Measurements from ENCODE around the gene KRT75. TPM values are rescaled to one million over a fixed set of nuclear protein-coding genes. Genes with fewer than 3 reads are reported as not detected.

The KRT75 gene
- total and polyA plus RNA-seq, 2 of the 13 experiments (the other 11 are each of a cell fraction or from before 2014, with no cell fraction given): not detected

DNA sequence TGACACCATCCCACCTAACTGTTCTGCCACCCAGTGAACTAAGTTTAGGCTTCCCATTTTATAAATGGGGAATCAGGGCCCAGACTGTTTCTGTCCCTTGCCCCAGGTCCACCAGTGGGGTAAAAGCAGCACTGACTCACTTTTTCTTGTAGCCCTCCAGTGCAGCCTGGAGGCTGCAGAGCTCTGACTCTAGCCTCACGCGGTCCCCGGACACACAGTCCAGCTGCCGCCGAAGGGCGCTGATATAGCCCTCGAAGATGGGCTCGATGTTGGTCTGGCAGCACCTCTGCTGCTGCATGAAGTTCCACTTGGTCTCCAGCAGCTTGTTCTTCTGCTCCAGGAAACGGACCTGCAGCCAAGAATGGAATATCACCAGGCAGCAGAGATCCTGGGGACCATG, 30.6 kb downstream of the KRT75 start:
- ChIA-PET CTCF (ENCODE audit: low intra/inter-chr PET ratio, low total read pairs) (no interaction called here), POLR2A (no interaction called here)
- H3K36me3 ChIP-seq (replicated peaks in 1 of 2; ENCODE audit: control insufficient read depth in 1 of 2, insufficient read depth in 2 of 2, low read length in 2 of 2): no peaks in the 10 kb centered on the region
- H2AFZ ChIP-seq (ENCODE audit: low read length): no peak overlapping the region
- no peak for FAIRE-seq
- no peak overlapping the region for H3K4me2 ChIP-seq (ENCODE audit: low read depth, low read length)
- no TSS peak for BruUV-seq (replicated peaks)
- no peaks in the 10 kb centered on the region for H3K4me1 ChIP-seq (ENCODE audit: insufficient read depth, low read length)
- no peaks in the 10 kb centered on the region for H3K9me3 ChIP-seq (ENCODE audit: low read length)
- no peak for DNase-seq (ENCODE audit: low spot score)
- 65% methylated on average over 4 of the region's 9 CpGs for WGBS (ENCODE audit: low lambda C conversion rate)
- ATAC-seq: no peak
- intact Hi-C loops (cut with micrococcal nuclease; ENCODE audit: unreplicated experiment) (no loop called here), in situ Hi-C loops (cut with HindIII; ENCODE audit: extremely low pct_ligation_motif_present, low pct_unique_long_range_greater_than_20kb) (no loop called here)
- H4K20me1 ChIP-seq (ENCODE audit: insufficient read depth, low read length): 0 out of 2 replicates have a peak, but pooled peaks cover 2% of the 10 kb centered on the region
- H3K9ac ChIP-seq (ENCODE audit: insufficient read depth, low read depth, low read length): no peak overlapping the region
- H3K4me3 ChIP-seq (replicated peaks in 1 of 3; ENCODE audit: insufficient read depth in 1 of 3, low read depth in 2 of 3, low read length in 3 of 3): no peak overlapping the region
- no peaks in the 10 kb centered on the region for H3K79me2 ChIP-seq (ENCODE audit: insufficient read depth, low read length)
- H3K27me3 ChIP-seq (ENCODE audit: control insufficient read depth in 1 of 2, insufficient read depth in 2 of 2, low read length in 2 of 2): peaks cover 1 to 21% of the 10 kb centered on the region in 2 experiments; a peak in 4 of 5 replicates
- H3K27ac ChIP-seq (ENCODE audit: extremely low read length, insufficient read depth, low read length): no peak overlapping the region
- TF ChIP-seq SP4 (CRISPR knock-in tag; IDR thresholded peaks at IDR 0.05) (no peak), EEA1 (CRISPR knock-in tag; IDR thresholded peaks at IDR 0.05; ENCODE audit: borderline replicate concordance) (no peak), SIX1 (CRISPR knock-in tag; IDR thresholded peaks at IDR 0.05; ENCODE audit: borderline replicate concordance) (no peak), TARDBP (CRISPR knock-in tag; IDR thresholded peaks at IDR 0.05) (no peak), NFKBIZ (CRISPR knock-in tag; IDR thresholded peaks at IDR 0.05) (no peak), KAT2B (IDR thresholded peaks at IDR 0.05; ENCODE audit: borderline replicate concordance, low read depth, low read length) (no peak), ZNF782 (CRISPR knock-in tag; IDR thresholded peaks at IDR 0.05; ENCODE audit: borderline replicate concordance) (no peak), KLF11 (CRISPR knock-in tag; IDR thresholded peaks at IDR 0.05) (no peak), ZNF33B (CRISPR knock-in tag; IDR thresholded peaks at IDR 0.05) (no peak)
- TF ChIP-seq, protein P1, sequence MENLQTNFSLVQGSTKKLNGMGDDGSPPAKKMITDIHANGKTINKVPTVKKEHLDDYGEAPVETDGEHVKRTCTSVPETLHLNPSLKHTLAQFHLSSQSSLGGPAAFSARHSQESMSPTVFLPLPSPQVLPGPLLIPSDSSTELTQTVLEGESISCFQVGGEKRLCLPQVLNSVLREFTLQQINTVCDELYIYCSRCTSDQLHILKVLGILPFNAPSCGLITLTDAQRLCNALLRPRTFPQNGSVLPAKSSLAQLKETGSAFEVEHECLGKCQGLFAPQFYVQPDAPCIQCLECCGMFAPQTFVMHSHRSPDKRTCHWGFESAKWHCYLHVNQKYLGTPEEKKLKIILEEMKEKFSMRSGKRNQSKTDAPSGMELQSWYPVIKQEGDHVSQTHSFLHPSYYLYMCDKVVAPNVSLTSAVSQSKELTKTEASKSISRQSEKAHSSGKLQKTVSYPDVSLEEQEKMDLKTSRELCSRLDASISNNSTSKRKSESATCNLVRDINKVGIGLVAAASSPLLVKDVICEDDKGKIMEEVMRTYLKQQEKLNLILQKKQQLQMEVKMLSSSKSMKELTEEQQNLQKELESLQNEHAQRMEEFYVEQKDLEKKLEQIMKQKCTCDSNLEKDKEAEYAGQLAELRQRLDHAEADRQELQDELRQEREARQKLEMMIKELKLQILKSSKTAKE (CRISPR knock-in tag; IDR thresholded peaks at IDR 0.05; ENCODE audit: borderline replicate concordance): no peak
- TF ChIP-seq, protein P2, sequence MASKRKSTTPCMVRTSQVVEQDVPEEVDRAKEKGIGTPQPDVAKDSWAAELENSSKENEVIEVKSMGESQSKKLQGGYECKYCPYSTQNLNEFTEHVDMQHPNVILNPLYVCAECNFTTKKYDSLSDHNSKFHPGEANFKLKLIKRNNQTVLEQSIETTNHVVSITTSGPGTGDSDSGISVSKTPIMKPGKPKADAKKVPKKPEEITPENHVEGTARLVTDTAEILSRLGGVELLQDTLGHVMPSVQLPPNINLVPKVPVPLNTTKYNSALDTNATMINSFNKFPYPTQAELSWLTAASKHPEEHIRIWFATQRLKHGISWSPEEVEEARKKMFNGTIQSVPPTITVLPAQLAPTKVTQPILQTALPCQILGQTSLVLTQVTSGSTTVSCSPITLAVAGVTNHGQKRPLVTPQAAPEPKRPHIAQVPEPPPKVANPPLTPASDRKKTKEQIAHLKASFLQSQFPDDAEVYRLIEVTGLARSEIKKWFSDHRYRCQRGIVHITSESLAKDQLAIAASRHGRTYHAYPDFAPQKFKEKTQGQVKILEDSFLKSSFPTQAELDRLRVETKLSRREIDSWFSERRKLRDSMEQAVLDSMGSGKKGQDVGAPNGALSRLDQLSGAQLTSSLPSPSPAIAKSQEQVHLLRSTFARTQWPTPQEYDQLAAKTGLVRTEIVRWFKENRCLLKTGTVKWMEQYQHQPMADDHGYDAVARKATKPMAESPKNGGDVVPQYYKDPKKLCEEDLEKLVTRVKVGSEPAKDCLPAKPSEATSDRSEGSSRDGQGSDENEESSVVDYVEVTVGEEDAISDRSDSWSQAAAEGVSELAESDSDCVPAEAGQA (IDR thresholded peaks at IDR 0.05; ENCODE audit: low read depth): no peak
- TF ChIP-seq, protein P2 (CRISPR knock-in tag; IDR thresholded peaks at IDR 0.05; ENCODE audit: borderline replicate concordance): no peak
- TF ChIP-seq, protein P3, sequence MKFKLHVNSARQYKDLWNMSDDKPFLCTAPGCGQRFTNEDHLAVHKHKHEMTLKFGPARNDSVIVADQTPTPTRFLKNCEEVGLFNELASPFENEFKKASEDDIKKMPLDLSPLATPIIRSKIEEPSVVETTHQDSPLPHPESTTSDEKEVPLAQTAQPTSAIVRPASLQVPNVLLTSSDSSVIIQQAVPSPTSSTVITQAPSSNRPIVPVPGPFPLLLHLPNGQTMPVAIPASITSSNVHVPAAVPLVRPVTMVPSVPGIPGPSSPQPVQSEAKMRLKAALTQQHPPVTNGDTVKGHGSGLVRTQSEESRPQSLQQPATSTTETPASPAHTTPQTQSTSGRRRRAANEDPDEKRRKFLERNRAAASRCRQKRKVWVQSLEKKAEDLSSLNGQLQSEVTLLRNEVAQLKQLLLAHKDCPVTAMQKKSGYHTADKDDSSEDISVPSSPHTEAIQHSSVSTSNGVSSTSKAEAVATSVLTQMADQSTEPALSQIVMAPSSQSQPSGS (CRISPR knock-in tag; IDR thresholded peaks at IDR 0.05): no peak
